ENCODE results near the gene CYP26B1.
A peak's percentile ranks its signal among the peaks of the same experiment; 100 is the strongest.

The CYP26B1 gene

DNA sequence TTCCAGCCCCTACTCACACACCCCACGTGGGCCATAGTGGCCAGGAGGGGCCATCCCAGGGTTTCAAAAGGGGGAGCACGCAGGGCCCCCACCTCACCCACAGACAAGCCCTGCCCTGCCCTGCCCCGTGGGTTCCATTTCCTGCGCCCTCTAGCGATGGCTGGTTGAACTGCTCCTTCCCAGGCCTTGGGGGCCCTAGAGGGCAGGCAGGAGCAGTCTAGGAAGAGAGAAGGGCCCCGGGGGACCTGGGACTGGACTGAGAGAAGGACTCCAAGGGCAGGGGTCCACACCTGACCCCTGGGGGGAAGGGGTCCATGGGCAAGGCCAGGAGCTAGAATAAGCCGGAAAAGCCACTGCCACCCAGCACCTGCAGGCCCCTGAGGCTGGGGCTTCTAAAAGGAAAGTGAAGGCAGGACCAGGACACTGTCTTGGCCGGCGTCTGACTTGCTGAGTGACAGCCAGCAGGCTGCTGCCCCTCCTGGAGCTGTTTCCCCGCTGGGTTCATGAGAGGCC is 10.1 kb downstream of the CYP26B1 start:
- Histone ChIP-seq H3K27ac (ENCODE audit: insufficient read depth in 1 of 2, low read depth in 1 of 2, low read length in 2 of 2, poor library complexity in 1 of 2, severe bottlenecking in 2 of 2) (no peak overlapping the region), H3K4me1 (ENCODE audit: control extremely low read depth in 1 of 4, control insufficient read depth in 4 of 4, insufficient read depth in 4 of 4, low read length in 3 of 4) (no peaks in the 10 kb centered on the region), H3K36me3 (ENCODE audit: control insufficient read depth in 4 of 4, insufficient read depth in 4 of 4, low read length in 3 of 4) (no peaks in the 10 kb centered on the region), H3K27me3 (replicated peaks in 2 of 5; ENCODE audit: control insufficient read depth in 4 of 5, insufficient read depth in 5 of 5, low read length in 4 of 5) (peaks cover 0 to 17% (median 6%) of the 10 kb centered on the region in 5 experiments), H3K9me3 (ENCODE audit: control extremely low read depth in 1 of 5, control insufficient read depth in 4 of 5, insufficient read depth in 2 of 5, low read depth in 1 of 5, low read length in 4 of 5) (no peaks in the 10 kb centered on the region), H3K4me3 (ENCODE audit: control insufficient read depth in 1 of 7, extremely low read depth in 1 of 7, insufficient read depth in 4 of 7, low read depth in 2 of 7, low read length in 6 of 7) (peak overlapping the region in 1 of 7 experiments; percentile 48)
- ChIA-PET POLR2A (no interaction called here), CTCF (interaction anchor here (0.8 to 7.2 kb wide), 4 partner anchors 10 to 592 kb away, joined by 3 to 52 read pairs (median 3); no protein-coding TSS in a partner anchor)
- DNase-seq: peak; percentile 40 to 56 (median 48)
- 24% methylated on average over 9 of the region's 10 CpGs for WGBS (ENCODE audit: insufficient coverage)

DNA sequence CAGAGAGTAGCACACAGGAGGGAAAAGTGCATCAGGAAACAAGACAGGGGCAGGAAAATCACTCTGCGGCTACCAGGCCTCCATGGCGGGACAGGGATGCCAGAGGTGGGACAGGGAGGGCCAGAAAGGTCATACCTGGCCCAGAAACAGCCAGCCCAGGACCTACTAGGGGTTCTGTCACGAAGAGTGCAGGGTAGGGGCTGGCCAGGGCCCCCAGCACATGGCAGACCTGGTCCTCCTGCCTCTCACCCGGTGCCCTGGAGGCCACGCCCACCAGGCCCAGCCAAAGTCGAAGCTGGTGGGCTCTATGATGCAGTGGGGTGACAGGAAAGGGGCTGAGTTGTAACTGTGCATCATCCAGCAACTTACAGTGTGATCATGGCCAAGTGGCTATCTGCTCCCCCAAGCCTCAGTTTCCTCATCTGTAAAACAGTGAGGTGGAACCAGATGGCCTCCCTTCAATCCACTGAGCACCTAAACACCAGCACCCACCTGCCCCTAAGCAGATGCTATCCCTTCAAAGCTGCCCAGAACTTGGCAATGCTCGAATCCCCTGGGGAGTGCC is 10.6 kb downstream of the CYP26B1 start:
- ChIA-PET POLR2A (no interaction called here), CTCF (interaction anchor here (1.0 to 7.2 kb wide), 3 partner anchors 14 to 592 kb away, joined by 3 to 52 read pairs (median 4); no protein-coding TSS in a partner anchor)
- H3K9me3 ChIP-seq (ENCODE audit: control extremely low read depth in 1 of 5, control insufficient read depth in 4 of 5, insufficient read depth in 2 of 5, low read depth in 1 of 5, low read length in 4 of 5): no peaks in the 10 kb centered on the region

DNA sequence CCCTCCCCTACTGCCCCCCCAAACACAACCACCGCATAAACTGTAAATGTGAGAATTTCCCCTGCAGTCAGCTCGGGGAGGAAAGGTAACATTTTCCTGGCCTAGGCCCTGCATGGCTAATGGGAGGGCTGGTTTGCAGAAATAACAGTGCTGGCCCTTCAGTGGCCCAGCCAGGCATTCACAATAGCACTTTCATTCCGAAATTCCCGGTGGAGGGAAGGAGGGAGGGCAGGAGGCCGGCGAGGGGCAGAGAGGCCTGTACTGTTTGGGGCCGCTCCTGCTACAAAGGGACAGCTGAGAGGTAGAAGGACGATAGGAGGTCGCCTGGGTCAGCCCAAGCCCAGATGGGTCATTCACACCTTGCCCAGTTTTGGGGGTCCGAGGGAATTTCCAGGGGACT is 11.3 kb downstream of the CYP26B1 start:
- H3K27me3 ChIP-seq (replicated peaks in 2 of 5; ENCODE audit: control insufficient read depth in 4 of 5, insufficient read depth in 5 of 5, low read length in 4 of 5): peaks cover 0 to 13% (median 3%) of the 10 kb centered on the region in 5 experiments
- H3K36me3 ChIP-seq (ENCODE audit: control insufficient read depth in 4 of 4, insufficient read depth in 4 of 4, low read length in 3 of 4): no peaks in the 10 kb centered on the region
- ChIA-PET CTCF (interaction anchor here (1.0 to 7.2 kb wide), 3 partner anchors 11 to 20 kb away, joined by 3 to 52 read pairs (median 4); no protein-coding TSS in a partner anchor), POLR2A (no interaction called here)
- H3K27ac ChIP-seq (ENCODE audit: insufficient read depth in 1 of 2, low read depth in 1 of 2, low read length in 2 of 2, poor library complexity in 1 of 2, severe bottlenecking in 2 of 2): no peak overlapping the region
- no peak for DNase-seq
- H3K4me3 ChIP-seq (ENCODE audit: control insufficient read depth in 1 of 7, extremely low read depth in 1 of 7, insufficient read depth in 4 of 7, low read depth in 2 of 7, low read length in 6 of 7): no peak overlapping the region
- no peaks in the 10 kb centered on the region for H3K4me1 ChIP-seq (ENCODE audit: control extremely low read depth in 1 of 4, control insufficient read depth in 4 of 4, insufficient read depth in 4 of 4, low read length in 3 of 4)
- 91% methylated on average over 10 of the region's 10 CpGs for WGBS (ENCODE audit: insufficient coverage)
- no peaks in the 10 kb centered on the region for H3K9me3 ChIP-seq (ENCODE audit: control extremely low read depth in 1 of 5, control insufficient read depth in 4 of 5, insufficient read depth in 2 of 5, low read depth in 1 of 5, low read length in 4 of 5)

More for the DNA sequence above, 10.6 kb downstream of the CYP26B1 start:
- Histone ChIP-seq H3K27me3 (replicated peaks in 2 of 5; ENCODE audit: control insufficient read depth in 4 of 5, insufficient read depth in 5 of 5, low read length in 4 of 5) (peaks cover 0 to 15% (median under 1%) of the 10 kb centered on the region in 5 experiments), H3K4me3 (ENCODE audit: control insufficient read depth in 1 of 7, extremely low read depth in 1 of 7, insufficient read depth in 4 of 7, low read depth in 2 of 7, low read length in 6 of 7) (no peak overlapping the region), H3K36me3 (ENCODE audit: control insufficient read depth in 4 of 4, insufficient read depth in 4 of 4, low read length in 3 of 4) (no peaks in the 10 kb centered on the region), H3K27ac (ENCODE audit: insufficient read depth in 1 of 2, low read depth in 1 of 2, low read length in 2 of 2, poor library complexity in 1 of 2, severe bottlenecking in 2 of 2) (no peak overlapping the region), H3K4me1 (ENCODE audit: control extremely low read depth in 1 of 4, control insufficient read depth in 4 of 4, insufficient read depth in 4 of 4, low read length in 3 of 4) (no peaks in the 10 kb centered on the region)
- DNase-seq: no peak
- WGBS (ENCODE audit: insufficient coverage): 68% methylated on average over 6 of the region's 7 CpGs

DNA sequence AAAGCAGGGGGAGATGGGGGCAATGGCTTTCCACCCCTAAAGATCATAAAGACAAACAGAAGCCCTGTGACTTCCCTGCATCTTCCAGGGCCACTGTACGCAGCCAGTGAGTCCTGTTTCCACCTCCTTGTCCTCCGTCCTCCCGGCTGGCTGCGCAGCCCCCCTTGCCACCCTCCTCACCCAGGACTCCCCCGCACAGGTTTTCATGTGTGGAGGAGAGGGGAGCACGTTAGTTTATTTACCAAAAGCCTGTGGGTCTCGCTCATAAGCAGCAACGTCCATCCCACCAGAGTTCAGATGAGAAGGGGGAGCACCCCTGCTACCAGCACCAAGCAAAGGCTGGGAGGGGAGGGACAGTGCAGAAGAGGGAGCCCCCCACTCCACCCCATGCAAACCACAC is 11.7 kb downstream of the CYP26B1 start:
- H3K9me3 ChIP-seq (ENCODE audit: control extremely low read depth in 1 of 5, control insufficient read depth in 4 of 5, insufficient read depth in 2 of 5, low read depth in 1 of 5, low read length in 4 of 5): no peaks in the 10 kb centered on the region
- no peak for DNase-seq
- H3K27me3 ChIP-seq (replicated peaks in 2 of 5; ENCODE audit: control insufficient read depth in 4 of 5, insufficient read depth in 5 of 5, low read length in 4 of 5): peaks cover 0 to 13% (median 7%) of the 10 kb centered on the region in 5 experiments
- H3K36me3 ChIP-seq (ENCODE audit: control insufficient read depth in 4 of 4, insufficient read depth in 4 of 4, low read length in 3 of 4): no peaks in the 10 kb centered on the region
- POLR2A ChIA-PET: no interaction called here
- CTCF ChIA-PET: interaction anchor here (1.0 to 7.2 kb wide), 3 partner anchors 10 to 20 kb away, joined by 3 to 52 read pairs (median 4); no protein-coding TSS in a partner anchor
- no peak overlapping the region for H3K4me3 ChIP-seq (ENCODE audit: control insufficient read depth in 1 of 7, extremely low read depth in 1 of 7, insufficient read depth in 4 of 7, low read depth in 2 of 7, low read length in 6 of 7)
- no peak overlapping the region for H3K27ac ChIP-seq (ENCODE audit: insufficient read depth in 1 of 2, low read depth in 1 of 2, low read length in 2 of 2, poor library complexity in 1 of 2, severe bottlenecking in 2 of 2)
- H3K4me1 ChIP-seq (ENCODE audit: control extremely low read depth in 1 of 4, control insufficient read depth in 4 of 4, insufficient read depth in 4 of 4, low read length in 3 of 4): no peaks in the 10 kb centered on the region
- WGBS (ENCODE audit: insufficient coverage): 100% methylated on average over 1 of the region's 8 CpGs

DNA sequence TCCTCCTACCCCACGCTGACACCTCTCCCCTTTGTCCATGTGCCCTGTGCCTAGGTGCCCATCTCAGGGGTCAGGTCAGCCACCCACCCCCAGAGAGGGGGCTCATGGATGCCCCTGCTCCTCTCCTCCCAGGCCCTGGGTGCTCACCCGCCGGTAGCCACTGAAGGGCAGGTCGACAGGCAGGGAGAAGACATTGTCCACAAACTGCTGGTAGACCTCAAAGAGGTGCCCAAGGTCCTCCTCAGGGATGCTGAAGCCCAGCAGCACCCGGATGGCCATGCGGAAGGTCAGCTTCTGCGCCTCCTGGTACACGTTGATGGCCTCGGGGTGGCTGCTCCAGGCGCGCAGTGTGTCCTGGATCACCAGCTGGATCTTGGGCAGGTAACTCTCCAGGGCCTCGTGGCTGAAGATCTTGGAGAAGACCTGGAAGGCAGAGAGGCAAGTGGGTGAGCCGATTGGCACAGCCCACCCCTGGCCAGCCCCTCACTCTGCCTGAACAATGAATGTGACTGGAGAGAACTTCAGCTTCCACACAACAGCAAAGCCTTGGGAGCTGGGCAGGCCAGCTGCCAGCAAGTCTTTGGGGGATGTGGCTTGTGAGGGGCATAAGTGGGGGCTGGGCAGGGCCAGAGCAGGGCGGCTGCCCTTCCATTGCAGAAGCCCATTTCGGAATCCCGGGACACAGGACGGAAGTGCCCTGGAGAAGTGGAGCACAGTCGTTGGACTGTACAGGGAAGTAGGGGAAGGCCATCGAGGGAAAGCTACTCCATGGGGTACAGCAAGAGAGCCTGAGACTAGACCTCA is 12.5 kb downstream of the CYP26B1 start:
- Histone ChIP-seq H3K4me3 (ENCODE audit: control insufficient read depth in 1 of 7, extremely low read depth in 1 of 7, insufficient read depth in 4 of 7, low read depth in 2 of 7, low read length in 6 of 7) (no peak overlapping the region), H3K27me3 (replicated peaks in 2 of 5; ENCODE audit: control insufficient read depth in 4 of 5, insufficient read depth in 5 of 5, low read length in 4 of 5) (peaks cover 0 to 17% (median 7%) of the 10 kb centered on the region in 5 experiments), H3K36me3 (ENCODE audit: control insufficient read depth in 4 of 4, insufficient read depth in 4 of 4, low read length in 3 of 4) (no peaks in the 10 kb centered on the region), H3K4me1 (ENCODE audit: control extremely low read depth in 1 of 4, control insufficient read depth in 4 of 4, insufficient read depth in 4 of 4, low read length in 3 of 4) (no peaks in the 10 kb centered on the region), H3K9me3 (ENCODE audit: control extremely low read depth in 1 of 5, control insufficient read depth in 4 of 5, insufficient read depth in 2 of 5, low read depth in 1 of 5, low read length in 4 of 5) (no peaks in the 10 kb centered on the region), H3K27ac (ENCODE audit: insufficient read depth in 1 of 2, low read depth in 1 of 2, low read length in 2 of 2, poor library complexity in 1 of 2, severe bottlenecking in 2 of 2) (no peak overlapping the region)
- DNase-seq: no peak
- 90% methylated on average over 16 of the region's 19 CpGs for WGBS (ENCODE audit: insufficient coverage)
- CTCF ChIA-PET: interaction anchor here (0.9 to 7.2 kb wide), 2 partner anchors 16 to 444 kb away, joined by 4 to 52 read pairs; no protein-coding TSS in a partner anchor
- POLR2A ChIA-PET: no interaction called here

DNA sequence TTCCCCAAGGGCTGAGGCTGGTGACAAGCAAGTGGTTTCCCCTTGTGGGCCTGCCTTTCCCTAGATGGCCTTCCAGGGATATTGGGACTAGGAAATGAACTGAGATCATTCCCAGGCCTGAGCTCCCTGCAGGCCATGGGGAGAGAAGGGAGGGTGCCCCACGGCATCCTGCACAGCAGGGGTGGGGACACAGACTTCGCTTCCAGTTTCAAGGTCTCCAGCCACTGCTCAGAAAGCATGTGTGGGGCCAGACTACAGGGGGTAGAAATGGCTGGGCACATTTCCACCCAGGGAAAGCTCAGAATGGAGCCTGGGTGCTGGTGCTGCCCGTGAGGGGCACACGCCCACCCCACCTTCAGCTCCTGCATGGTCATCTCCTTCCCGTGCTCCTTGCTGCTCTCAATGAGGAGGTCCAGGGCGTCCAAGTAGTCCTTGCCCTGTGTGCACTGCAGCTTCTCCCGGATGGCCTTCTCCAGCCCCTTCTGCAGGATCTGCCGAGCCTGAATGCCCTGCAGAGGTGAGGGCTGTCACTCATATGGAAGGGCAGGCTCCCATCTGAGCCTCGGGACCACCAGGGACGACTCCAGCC is 13.2 kb downstream of the CYP26B1 start:
- Histone ChIP-seq H3K9me3 (ENCODE audit: control extremely low read depth in 1 of 5, control insufficient read depth in 4 of 5, insufficient read depth in 2 of 5, low read depth in 1 of 5, low read length in 4 of 5) (no peaks in the 10 kb centered on the region), H3K27ac (ENCODE audit: insufficient read depth in 1 of 2, low read depth in 1 of 2, low read length in 2 of 2, poor library complexity in 1 of 2, severe bottlenecking in 2 of 2) (no peak overlapping the region), H3K4me3 (ENCODE audit: control insufficient read depth in 1 of 7, extremely low read depth in 1 of 7, insufficient read depth in 4 of 7, low read depth in 2 of 7, low read length in 6 of 7) (no peak overlapping the region), H3K27me3 (replicated peaks in 2 of 5; ENCODE audit: control insufficient read depth in 4 of 5, insufficient read depth in 5 of 5, low read length in 4 of 5) (peaks cover 0 to 23% (median 7%) of the 10 kb centered on the region in 5 experiments), H3K36me3 (ENCODE audit: control insufficient read depth in 4 of 4, insufficient read depth in 4 of 4, low read length in 3 of 4) (no peaks in the 10 kb centered on the region), H3K4me1 (ENCODE audit: control extremely low read depth in 1 of 4, control insufficient read depth in 4 of 4, insufficient read depth in 4 of 4, low read length in 3 of 4) (no peaks in the 10 kb centered on the region)
- CTCF ChIA-PET: interaction anchor here (0.9 to 7.2 kb wide), 2 partner anchors 17 to 445 kb away, joined by 4 to 52 read pairs; no protein-coding TSS in a partner anchor
- DNase-seq: no peak
- POLR2A ChIA-PET: no interaction called here
- 97% methylated on average over 10 of the region's 10 CpGs for WGBS (ENCODE audit: insufficient coverage)

All from common myeloid progenitor, CD34-positive (primary cell).